KMS-11 (cell line): ENCODE data around the gene OR6J1.
"Not testable (repeated sequence)": the region's sequence is repeated elsewhere in the genome, so short reads cannot be mapped to it uniquely, and the experiment has no call there.

Experiments
- H2AFZ ChIP-seq: fragments of 200-600 bp; sonication (generic); 2 replicates; pipeline ENCODE4 v1.6.1; 2016; ENCODE audit warnings: antibody characterized with exemption, mixed run types, low read depth
- H3K27ac ChIP-seq: fragments of 200-600 bp; sonication (generic); 2 replicates; pipeline ENCODE4 v1.6.1; 2016; ENCODE audit warnings: mild to moderate bottlenecking, mixed run types
- H3K27me3 ChIP-seq: fragments of 200-600 bp; sonication (generic); 2 replicates; pipeline ENCODE4 v1.6.1; 2017; ENCODE audit warnings: mild to moderate bottlenecking, low read depth, mixed run types, moderate library complexity; ENCODE audit not compliant: insufficient read depth
- H3K36me3 ChIP-seq: fragments of 200-600 bp; sonication (generic); 2 replicates; pipeline ENCODE4 v1.6.1; 2017; ENCODE audit warnings: mild to moderate bottlenecking, mixed run types; ENCODE audit not compliant: insufficient read depth
- H3K4me1 ChIP-seq: fragments of 200-600 bp; sonication (generic); 2 replicates; pipeline ENCODE4 v1.6.1; 2016; ENCODE audit warnings: mild to moderate bottlenecking, low read depth, mixed run types; ENCODE audit not compliant: poor library complexity, severe bottlenecking
- H3K4me2 ChIP-seq: fragments of 200-600 bp; sonication (generic); 2 replicates; pipeline ENCODE4 v1.7.0; 2016; ENCODE audit warnings: mild to moderate bottlenecking, mixed run types
- H3K4me3 ChIP-seq: fragments of 200-600 bp; sonication (generic); IDR thresholded peaks from 2 replicates; pipeline ENCODE4 v1.6.1; 2017; ENCODE audit warnings: low read depth, low read length, mixed read lengths; ENCODE audit not compliant: insufficient read depth
- H3K79me2 ChIP-seq: fragments of 200-600 bp; sonication (generic); 2 replicates; pipeline ENCODE4 v1.6.1; 2016; ENCODE audit warnings: low read depth, mixed run types; ENCODE audit not compliant: insufficient read depth
- H3K9ac ChIP-seq: fragments of 200-600 bp; sonication (generic); 2 replicates; pipeline ENCODE4 v1.6.1; 2016; ENCODE audit warnings: mild to moderate bottlenecking, mixed run types
- H4K20me1 ChIP-seq: fragments of 200-600 bp; sonication (generic); 2 replicates; pipeline ENCODE4 v1.6.1; 2016; ENCODE audit warnings: mild to moderate bottlenecking, mixed run types; ENCODE audit not compliant: insufficient read depth
- TF ChIP-seq, protein P1 (sequence below): fragments of 200-600 bp; sonication (generic); conservative IDR thresholded peaks from 2 replicates; pipeline ENCODE4 v1.6.1; 2017; ENCODE audit warnings: low read depth, mild to moderate bottlenecking, antibody characterized with exemption, low read length, moderate library complexity, mixed read lengths

Gene OR6J1

GRCh38 chr14:22685467-22685866 is 41.3 kb upstream of the OR6J1 start:
- no peaks in the 10 kb centered on the region for H3K79me2 ChIP-seq
- no peaks in the 10 kb centered on the region for H3K4me1 ChIP-seq
- no peak overlapping the region for H3K27ac ChIP-seq
- no peak overlapping the region for H3K4me3 ChIP-seq
- H3K4me2 ChIP-seq, result no peak overlapping the region
- no peak overlapping the region for H2AFZ ChIP-seq
- no peaks in the 10 kb centered on the region for H3K27me3 ChIP-seq
- H3K36me3 ChIP-seq, result no peaks in the 10 kb centered on the region
- TF ChIP-seq, protein P1, sequence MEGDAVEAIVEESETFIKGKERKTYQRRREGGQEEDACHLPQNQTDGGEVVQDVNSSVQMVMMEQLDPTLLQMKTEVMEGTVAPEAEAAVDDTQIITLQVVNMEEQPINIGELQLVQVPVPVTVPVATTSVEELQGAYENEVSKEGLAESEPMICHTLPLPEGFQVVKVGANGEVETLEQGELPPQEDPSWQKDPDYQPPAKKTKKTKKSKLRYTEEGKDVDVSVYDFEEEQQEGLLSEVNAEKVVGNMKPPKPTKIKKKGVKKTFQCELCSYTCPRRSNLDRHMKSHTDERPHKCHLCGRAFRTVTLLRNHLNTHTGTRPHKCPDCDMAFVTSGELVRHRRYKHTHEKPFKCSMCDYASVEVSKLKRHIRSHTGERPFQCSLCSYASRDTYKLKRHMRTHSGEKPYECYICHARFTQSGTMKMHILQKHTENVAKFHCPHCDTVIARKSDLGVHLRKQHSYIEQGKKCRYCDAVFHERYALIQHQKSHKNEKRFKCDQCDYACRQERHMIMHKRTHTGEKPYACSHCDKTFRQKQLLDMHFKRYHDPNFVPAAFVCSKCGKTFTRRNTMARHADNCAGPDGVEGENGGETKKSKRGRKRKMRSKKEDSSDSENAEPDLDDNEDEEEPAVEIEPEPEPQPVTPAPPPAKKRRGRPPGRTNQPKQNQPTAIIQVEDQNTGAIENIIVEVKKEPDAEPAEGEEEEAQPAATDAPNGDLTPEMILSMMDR, result no peak
- H4K20me1 ChIP-seq, result no peaks in the 10 kb centered on the region
- H3K9ac ChIP-seq, result no peak overlapping the region

DNA sequence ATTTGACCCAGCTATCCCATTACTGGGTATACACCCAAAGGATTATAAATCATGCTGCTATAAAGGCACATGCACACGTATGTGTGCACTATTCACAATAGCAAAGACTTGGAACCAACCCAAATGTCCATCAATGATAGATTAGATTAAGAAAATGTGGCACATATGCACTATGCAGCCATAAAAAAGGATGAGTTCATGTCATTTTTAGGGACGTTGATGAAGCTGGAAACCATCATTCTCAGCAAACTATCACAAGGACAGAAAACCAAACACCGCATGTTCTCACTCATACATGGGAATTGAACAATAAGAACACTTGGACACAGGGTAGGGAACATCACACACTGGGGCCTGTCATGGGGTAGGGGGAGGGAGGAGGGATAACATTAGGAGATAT is 39.3 kb upstream of the OR6J1 start:
- not testable (repeated sequence) for H3K4me2 ChIP-seq, H3K36me3 ChIP-seq, H4K20me1 ChIP-seq, H3K4me1 ChIP-seq, H3K79me2 ChIP-seq, H3K27ac ChIP-seq, H3K27me3 ChIP-seq, H3K4me3 ChIP-seq, H3K9ac ChIP-seq, H2AFZ ChIP-seq

DNA sequence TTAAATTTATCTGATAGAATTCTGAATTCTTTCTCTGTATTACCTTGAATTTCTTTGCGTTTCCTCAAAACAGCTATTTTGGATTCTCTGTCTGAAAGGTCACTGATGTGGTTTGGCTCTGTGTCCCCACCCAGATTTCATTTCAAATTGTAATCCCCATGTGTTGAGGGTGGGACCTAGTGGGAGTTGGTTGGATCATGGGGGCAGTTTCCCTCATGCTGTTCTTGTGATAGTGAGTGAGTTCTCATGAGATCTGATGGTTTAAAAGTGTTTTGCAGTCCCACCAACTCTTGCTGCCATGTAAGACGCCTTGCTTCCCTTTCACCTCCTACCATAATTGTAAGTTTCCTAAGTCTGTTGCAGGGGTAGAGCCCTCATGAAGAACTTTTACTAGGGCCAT is 34.1 kb upstream of the OR6J1 start:
- no peaks in the 10 kb centered on the region for H3K79me2 ChIP-seq
- no peak overlapping the region for H2AFZ ChIP-seq
- no peaks in the 10 kb centered on the region for H3K27me3 ChIP-seq
- TF ChIP-seq, protein P1, result no peak
- no peak overlapping the region for H3K27ac ChIP-seq
- H3K9ac ChIP-seq, result no peak overlapping the region
- H4K20me1 ChIP-seq, result no peaks in the 10 kb centered on the region
- no peaks in the 10 kb centered on the region for H3K36me3 ChIP-seq
- H3K4me1 ChIP-seq, result no peaks in the 10 kb centered on the region
- H3K4me2 ChIP-seq, result no peak overlapping the region
- no peak overlapping the region for H3K4me3 ChIP-seq

- not testable (repeated sequence) for H3K4me1 ChIP-seq, H3K36me3 ChIP-seq, H3K9ac ChIP-seq, H3K4me2 ChIP-seq, H3K27ac ChIP-seq, H3K4me3 ChIP-seq, H4K20me1 ChIP-seq, H2AFZ ChIP-seq, H3K27me3 ChIP-seq, H3K79me2 ChIP-seq
These were observed 33.4 kb upstream of the OR6J1 start for GRCh38 chr14:22677551-22677950.

DNA sequence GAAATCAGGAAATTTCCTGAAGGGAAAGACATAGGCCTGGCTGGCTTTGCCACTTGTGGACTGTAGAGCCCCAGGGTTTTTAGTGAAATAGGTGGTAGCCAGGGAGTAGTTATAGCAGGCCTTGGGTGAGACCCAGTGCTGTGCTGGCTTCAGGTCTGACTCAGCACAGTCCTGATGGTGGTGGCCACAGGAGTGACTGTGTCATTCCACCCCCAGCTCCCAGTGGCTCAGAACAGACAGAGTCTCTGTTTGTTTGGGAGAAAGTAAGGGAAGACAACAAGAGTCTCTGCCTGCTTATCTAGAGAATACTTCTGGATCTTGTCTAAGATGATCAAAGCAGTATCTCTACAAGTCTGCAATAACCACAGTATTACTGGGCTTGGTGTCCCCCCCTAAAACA is 27.5 kb upstream of the OR6J1 start:
- Histone ChIP-seq H3K36me3 (no peaks in the 10 kb centered on the region), H4K20me1 (no peaks in the 10 kb centered on the region), H3K4me3 (no peak overlapping the region), H3K27me3 (no peaks in the 10 kb centered on the region), H3K27ac (no peak overlapping the region), H2AFZ (no peak overlapping the region), H3K4me2 (no peak overlapping the region), H3K4me1 (no peaks in the 10 kb centered on the region), H3K9ac (no peak overlapping the region), H3K79me2 (no peaks in the 10 kb centered on the region)
- TF ChIP-seq, protein P1, result no peak

DNA sequence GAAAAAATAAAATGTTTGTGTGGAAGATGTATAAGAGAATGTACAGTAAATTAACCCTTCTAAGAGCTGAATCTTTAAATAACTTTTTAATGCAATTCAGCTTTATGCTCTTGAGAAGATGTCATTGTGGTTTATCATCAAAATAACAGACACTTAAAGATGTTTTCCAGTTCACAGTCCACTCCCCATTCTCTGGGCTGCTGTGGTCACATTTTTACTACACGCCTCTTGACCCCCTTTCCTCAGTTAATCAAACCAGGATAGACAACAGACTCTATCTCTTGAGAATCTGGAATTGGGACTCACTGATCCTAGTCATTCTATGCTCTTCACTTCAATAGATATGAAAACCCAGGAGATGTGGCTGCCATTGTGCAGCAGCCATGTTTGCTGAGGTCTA is 24.7 kb upstream of the OR6J1 start:
- Histone ChIP-seq H4K20me1 (no peaks in the 10 kb centered on the region), H3K4me3 (no peak overlapping the region), H3K4me1 (peaks cover 9% of the 10 kb centered on the region), H2AFZ (no peak overlapping the region), H3K4me2 (no peak overlapping the region), H3K79me2 (no peaks in the 10 kb centered on the region), H3K9ac (no peak overlapping the region), H3K27ac (no peak overlapping the region), H3K27me3 (no peaks in the 10 kb centered on the region), H3K36me3 (no peaks in the 10 kb centered on the region)
- TF ChIP-seq, protein P1, result no peak
